CD4-positive, alpha-beta T cell (primary cell): Measurements from ENCODE around the gene TIMP3. TPM values are rescaled to one million over a fixed set of nuclear protein-coding genes. Genes with fewer than 3 reads are reported as not detected.

Experiments used
- ATAC-seq: fragments of 200-7000 bp; cut with Tn5 transposase; one replicate; pipeline ENCODE4 v1.10.0; 2022; ENCODE audit warnings: mild to moderate bottlenecking; ENCODE audit not compliant: poor library complexity
- CTCF ChIA-PET: fragments of 350-600 bp; sonication (Branson Sonifier 250); formaldehyde crosslinking; loops from one replicate; lab custom pipeline; 2021; ENCODE audit warnings: antibody characterized with exemption, inconsistent platforms; lab: Charles Lee
- POLR2A ChIA-PET: fragments of 350-600 bp; sonication (Branson Sonifier 250); formaldehyde crosslinking; loops from one replicate; lab custom pipeline; 2021; ENCODE audit warnings: antibody characterized with exemption, inconsistent platforms; lab: Charles Lee
- DNase-seq, 14 experiments: peaks; one replicate each; pipeline ENCODE4 v3.0.0-alpha.2; 2013 to 2020; ENCODE audit warnings: mixed read lengths in 2 of 14
- H3K27ac ChIP-seq, 2 donors: one replicate each; pipeline versions ENCODE4 v1.5.1 to v1.7.0; 2013; ENCODE audit warnings: low read length in 2 of 2, low read depth in 1 of 2, mild to moderate bottlenecking in 1 of 2
- H3K27me3 ChIP-seq, 2 experiments: 1 replicate in 1 of 2; 2 replicates in 1 of 2; pipeline versions ENCODE4 v1.6.1 to v1.7.0; 2013; ENCODE audit warnings: low read length in 2 of 2, control low read depth in 1 of 2, mild to moderate bottlenecking in 1 of 2, moderate library complexity in 1 of 2; ENCODE audit not compliant: insufficient read depth in 2 of 2, control insufficient read depth in 1 of 2
- H3K36me3 ChIP-seq: one replicate; pipeline ENCODE4 v1.6.1; 2013; ENCODE audit warnings: low read length, control low read depth; ENCODE audit not compliant: insufficient read depth
- H3K4me1 ChIP-seq: one replicate; pipeline ENCODE4 v1.6.1; 2013; ENCODE audit warnings: low read length, control low read depth; ENCODE audit not compliant: insufficient read depth
- H3K4me3 ChIP-seq: one replicate; pipeline ENCODE4 v1.5.1; 2013; ENCODE audit warnings: mild to moderate bottlenecking, low read length, moderate library complexity
- H3K9me3 ChIP-seq, 2 experiments: 1 replicate in 1 of 2; 2 replicates in 1 of 2; pipeline versions ENCODE4 v1.6.1 to v1.7.0; 2013; ENCODE audit warnings: low read length in 2 of 2, mild to moderate bottlenecking in 2 of 2, control low read depth in 1 of 2, moderate library complexity in 1 of 2; ENCODE audit not compliant: control insufficient read depth in 1 of 2, insufficient read depth in 1 of 2
- H3K27ac Mint-ChIP-seq: one replicate; pipeline ENCODE4 v1.8.0; 2020; ENCODE audit warnings: mixed read lengths
- H3K27me3 Mint-ChIP-seq: one replicate; pipeline ENCODE4 v1.8.0; 2021; ENCODE audit warnings: mixed read lengths
- H3K36me3 Mint-ChIP-seq: one replicate; pipeline ENCODE4 v1.8.0; 2021; ENCODE audit warnings: low read depth, mixed read lengths
- H3K4me1 Mint-ChIP-seq: one replicate; pipeline ENCODE4 v1.8.0; 2021; ENCODE audit warnings: low read depth, mixed read lengths
- H3K4me3 Mint-ChIP-seq: one replicate; pipeline ENCODE4 v1.8.0; 2020; ENCODE audit warnings: mild to moderate bottlenecking, mixed read lengths
- H3K9me3 Mint-ChIP-seq: one replicate; pipeline ENCODE4 v1.8.0; 2020; ENCODE audit warnings: mixed read lengths
- CTCF ChIP-seq: fragments of 200-600 bp; IDR thresholded peaks from one replicate; pipeline ENCODE4 v1.8.0; 2022; ENCODE audit warnings: antibody characterized with exemption, mild to moderate bottlenecking
- intact Hi-C, 2 experiments: fragments of 100-400 bp; cut with DNase I in 1 of 2; cut with micrococcal nuclease in 1 of 2; formaldehyde crosslinking; loops; one replicate each; pipeline versions ENCODE4 v1.15.1 to v1.9.0; 2023 to 2025; cut with DNase I, micrococcal nuclease
- polyA plus RNA-seq, 2 donors: library from polyadenylated mRNA; unstranded; fragments of 120-200 nt; gene quantifications; one replicate each; pipeline ENCODE4 v1.2.1, GENCODE V29; 2013
- total RNA-seq, 174 experiments: library from RNA in 2 of 174; stranded (reverse) in 2 of 174; gene quantifications; one replicate each; pipeline ENCODE4 v1.2.3 and lab custom pipeline; 2021 to 2026

Gene TIMP3
- total RNA-seq (under 1 TPM in 1 of 2 experiments, not detected in 1; 0.06 TPM), total RNA-seq (lab: John Stamatoyannopoulos, UW) (0 to 6.3 (median 0.76) reads per million in 172 experiments)
- polyA plus RNA-seq (2013, experiment 1 of 2), result not detected
- 2.8 TPM for polyA plus RNA-seq (2013, experiment 2 of 2)

GRCh38 chr22:32801537-32802236, at the start of gene TIMP3:
TIMP3 (plus strand) TSS chr22:32801705; CDS start chr22:32802002, 297 bp downstream.
- H3K27me3 Mint-ChIP-seq, result peaks cover 78% of the 10 kb centered on the region
- Histone ChIP-seq H3K27ac (no peak within 1 kb of the TSS), H3K4me1 (peaks cover 11% of the 10 kb centered on the region), H3K27me3 (peaks cover 35 to 53% of the 10 kb centered on the region in 2 experiments), H3K9me3 (no peaks in the 10 kb centered on the region), H3K4me3 (no peak within 1 kb of the TSS), H3K36me3 (no peaks in the 10 kb centered on the region)
- no peak within 1 kb of the TSS for H3K27ac Mint-ChIP-seq
- POLR2A ChIA-PET, result no interaction called here
- TF ChIP-seq CTCF, result no peak
- no peaks in the 10 kb centered on the region for H3K36me3 Mint-ChIP-seq
- CTCF ChIA-PET, result no interaction called here
- H3K4me3 Mint-ChIP-seq, result no peak within 1 kb of the TSS
- ATAC-seq (no peak), DNase-seq (no peak)
- H3K4me1 Mint-ChIP-seq, result no peaks in the 10 kb centered on the region
- intact Hi-C loops, result no loop called here
- no peaks in the 10 kb centered on the region for H3K9me3 Mint-ChIP-seq

- POLR2A ChIA-PET, result no interaction called here
- intact Hi-C loops, result no loop called here
- CTCF ChIA-PET, result no interaction called here
- no peaks in the 10 kb centered on the region for H3K27me3 Mint-ChIP-seq
- H3K9me3 Mint-ChIP-seq, result no peaks in the 10 kb centered on the region
- no peak overlapping the region for H3K27ac Mint-ChIP-seq
- Histone ChIP-seq H3K27ac (no peak overlapping the region), H3K4me1 (no peaks in the 10 kb centered on the region), H3K9me3 (no peaks in the 10 kb centered on the region), H3K27me3 (no peaks in the 10 kb centered on the region), H3K36me3 (no peaks in the 10 kb centered on the region), H3K4me3 (no peak overlapping the region)
- H3K36me3 Mint-ChIP-seq, result no peaks in the 10 kb centered on the region
- ATAC-seq (no peak), DNase-seq (no peak)
- H3K4me3 Mint-ChIP-seq, result no peak overlapping the region
- no peak for TF ChIP-seq CTCF
- H3K4me1 Mint-ChIP-seq, result no peaks in the 10 kb centered on the region
These were observed 49.2 kb upstream of the TIMP3 start for GRCh38 chr22:32752326-32752725.

- intact Hi-C loops, result no loop called here
- TF ChIP-seq CTCF, result no peak
- Mint-ChIP-seq H3K36me3 (no peaks in the 10 kb centered on the region), H3K27ac (no peak overlapping the region), H3K4me3 (no peak overlapping the region), H3K9me3 (no peaks in the 10 kb centered on the region), H3K27me3 (no peaks in the 10 kb centered on the region), H3K4me1 (no peaks in the 10 kb centered on the region)
- Histone ChIP-seq H3K9me3 (no peaks in the 10 kb centered on the region), H3K36me3 (no peaks in the 10 kb centered on the region), H3K27ac (no peak overlapping the region), H3K27me3 (no peaks in the 10 kb centered on the region), H3K4me1 (no peaks in the 10 kb centered on the region), H3K4me3 (no peak overlapping the region)
- no peak for DNase-seq
- ChIA-PET CTCF (no interaction called here), POLR2A (no interaction called here)
- no peak for ATAC-seq
These were observed 48.5 kb upstream of the TIMP3 start for GRCh38 chr22:32752816-32753520.
